SHP77 (cell line): ENCODE data around the gene IL25.

ENCODE experiments used
- DNase-seq, 2 experiments: peaks; one replicate each; lab custom pipeline; 2025; lab: John Stamatoyannopoulos, UW

The IL25 gene

DNA sequence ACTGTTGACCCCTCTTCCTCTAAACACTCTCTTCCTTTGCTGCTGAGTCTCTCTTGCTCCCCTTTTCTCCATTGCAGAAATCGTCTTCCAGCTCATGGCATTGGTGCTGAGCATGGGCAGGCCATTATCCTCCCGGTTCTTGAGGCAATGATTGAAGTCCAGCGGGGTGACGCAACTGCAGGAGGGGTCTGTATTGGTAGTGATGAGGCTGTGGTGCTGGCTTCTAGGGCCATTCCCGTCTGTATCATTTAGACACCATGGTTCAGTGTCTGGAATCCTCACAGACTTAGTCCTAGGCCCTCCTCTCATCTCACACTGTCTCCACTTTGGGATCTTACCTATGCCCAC, 19.2 kb upstream of the IL25 start:
- no peak for DNase-seq

DNA sequence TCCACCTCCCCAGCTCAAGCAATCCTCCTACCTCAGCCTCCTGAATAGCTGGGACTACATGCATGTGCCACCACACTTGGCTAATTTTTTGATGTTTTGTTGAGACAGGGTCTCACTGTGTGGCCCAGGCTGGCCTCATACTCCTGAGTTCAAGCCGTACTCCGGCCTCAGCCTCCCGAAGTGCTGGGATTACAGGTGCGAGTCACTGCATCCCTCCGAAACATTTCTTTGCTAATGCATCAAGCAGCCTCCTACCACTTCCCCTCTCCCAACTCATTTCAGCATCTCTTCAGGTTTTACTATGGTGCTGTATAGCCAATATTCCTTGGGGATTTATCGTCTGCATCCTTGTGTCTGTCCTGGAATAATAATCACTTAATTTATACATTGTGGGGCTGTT, 17.6 kb upstream of the IL25 start:
- no peak for DNase-seq

DNA sequence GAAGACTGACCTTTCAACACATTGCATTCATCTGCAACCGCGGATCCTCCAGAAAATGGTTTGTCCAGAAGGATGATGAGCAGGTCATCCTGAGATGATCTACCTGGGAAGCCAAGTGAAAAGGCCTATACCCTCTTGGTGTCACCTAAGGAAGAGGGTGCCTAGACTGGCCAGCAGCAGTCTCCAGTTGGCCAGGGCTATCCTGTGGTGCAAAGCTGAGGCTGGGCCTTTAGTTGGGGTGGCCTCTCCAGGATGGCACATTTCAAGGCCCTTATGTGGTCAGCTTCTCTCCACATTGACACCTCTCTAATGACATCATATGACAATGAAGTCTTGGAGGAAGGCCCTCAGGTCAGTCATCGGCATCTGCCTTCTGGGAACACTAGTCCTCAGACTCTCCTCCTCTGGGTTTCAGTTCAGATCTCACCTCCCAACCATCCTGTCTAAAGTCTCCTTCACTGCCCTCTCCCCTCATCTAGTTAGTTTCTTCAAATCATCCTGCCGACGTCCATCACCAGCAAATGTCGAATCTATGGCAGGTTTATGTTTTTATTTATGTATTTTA, 16.7 kb upstream of the IL25 start:
- DNase-seq = no peak

DNA sequence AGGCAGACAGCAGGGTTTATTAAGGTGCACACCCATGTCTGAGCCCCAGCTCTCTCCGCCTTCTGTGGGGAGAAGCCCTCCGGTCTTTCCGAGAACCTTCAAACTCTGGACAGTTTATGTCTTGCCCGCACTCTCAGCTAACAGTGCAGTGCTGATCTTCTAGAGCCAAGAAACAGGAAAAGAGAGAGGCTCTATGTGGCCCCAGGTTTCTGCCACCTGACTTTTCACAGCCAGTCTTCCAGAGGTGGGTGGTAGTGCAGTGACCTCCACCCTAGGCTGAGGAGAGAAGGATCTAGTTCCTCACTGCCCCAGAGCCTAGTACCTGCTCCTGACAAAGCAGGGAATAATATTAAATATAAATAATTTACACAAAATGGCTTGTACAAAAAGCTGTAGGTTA, 15.9 kb upstream of the IL25 start:
- DNase-seq = no peak

DNA sequence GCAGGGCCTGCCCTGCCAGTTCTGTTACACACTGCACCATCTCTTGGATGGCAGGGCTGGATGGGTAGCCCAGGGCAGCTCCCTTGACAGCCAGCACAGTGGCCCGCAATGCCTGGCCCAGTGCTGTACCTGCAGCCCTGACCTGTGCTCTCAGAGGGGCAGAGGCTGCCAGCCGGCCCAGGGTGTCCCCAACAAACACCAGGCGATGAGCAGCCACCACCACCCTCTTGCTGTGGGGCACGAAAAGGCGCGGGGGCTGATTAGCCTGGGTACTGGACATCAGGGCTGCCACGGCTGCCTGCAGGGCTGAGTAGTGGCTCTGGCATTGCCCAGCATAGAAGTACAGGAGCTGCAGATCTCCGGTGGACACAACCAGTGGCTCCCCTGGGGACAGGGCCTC, 15.3 kb upstream of the IL25 start:
- DNase-seq = no peak

DNA sequence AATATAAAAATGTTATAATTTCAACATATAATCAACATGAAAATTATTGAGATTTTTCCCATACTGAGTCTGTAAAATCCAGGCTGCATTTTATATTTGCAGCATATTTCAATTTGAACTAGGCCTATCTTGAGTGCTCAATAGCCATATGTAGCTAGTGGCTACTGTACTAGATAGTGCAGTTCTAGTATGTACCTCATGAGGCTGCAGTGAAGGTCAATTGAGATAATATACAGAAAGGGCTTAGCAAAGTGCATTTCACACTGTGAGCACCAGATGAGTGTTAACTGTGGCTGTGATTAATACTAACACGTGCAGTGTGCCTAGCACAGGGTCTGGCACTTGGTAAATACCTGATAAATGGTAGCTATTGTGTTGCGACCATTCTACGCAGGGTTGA, 14.6 kb upstream of the IL25 start:
- no peak for DNase-seq

DNA sequence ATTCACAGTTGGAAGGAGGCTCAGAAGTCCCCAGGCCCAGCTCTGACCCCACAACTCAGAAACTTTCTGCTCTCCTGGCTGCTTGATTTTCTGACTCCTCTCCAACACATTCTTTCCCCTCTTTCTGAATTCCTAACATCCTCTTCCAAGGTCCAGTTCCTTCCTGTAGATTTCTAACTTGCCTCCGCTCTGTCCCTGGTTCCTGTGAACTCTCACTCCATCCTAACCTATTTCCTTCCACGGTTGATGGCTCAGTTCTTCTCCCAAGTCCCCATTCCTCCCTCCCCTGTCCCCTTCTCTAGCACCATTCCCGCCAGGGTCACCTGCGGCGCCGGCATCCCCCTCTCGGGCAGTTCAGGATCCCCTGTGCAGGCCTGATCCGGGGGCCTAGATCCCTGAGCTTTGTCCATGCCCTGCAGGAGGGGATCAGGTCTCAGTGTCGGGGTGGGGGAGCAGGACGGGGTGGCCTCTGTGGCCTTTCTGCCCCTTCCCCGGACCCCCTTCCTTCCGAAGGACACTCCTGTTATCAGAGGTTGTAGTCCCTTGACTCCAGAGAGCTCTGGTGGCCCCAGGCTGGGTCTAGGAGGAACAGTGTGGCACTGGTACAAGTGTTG, 13.9 kb upstream of the IL25 start:
- DNase-seq = no peak

DNA sequence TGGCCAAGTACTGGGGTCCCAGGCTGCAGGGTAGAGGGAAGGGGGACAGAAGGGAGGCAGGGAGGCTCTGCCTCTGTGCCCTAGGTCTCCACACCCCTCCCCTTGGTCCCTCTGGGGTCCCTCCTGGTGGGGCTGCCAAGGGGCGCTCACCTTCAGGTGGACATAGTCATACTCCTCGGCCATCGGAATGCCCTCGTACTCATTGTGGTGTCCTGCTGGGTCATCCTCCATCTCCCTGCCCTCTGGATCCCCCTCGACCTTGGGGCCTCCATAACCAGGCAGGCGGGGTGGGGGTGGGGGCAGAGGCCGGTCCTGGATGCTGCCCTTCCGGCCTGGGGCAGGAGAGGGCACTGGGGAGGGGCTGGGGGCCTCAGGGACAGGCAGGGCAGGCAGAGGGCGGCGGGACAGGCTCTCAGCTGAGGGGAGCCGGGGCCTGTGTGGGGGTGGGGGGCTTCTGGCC, 13.4 kb upstream of the IL25 start:
- no peak for DNase-seq

DNA sequence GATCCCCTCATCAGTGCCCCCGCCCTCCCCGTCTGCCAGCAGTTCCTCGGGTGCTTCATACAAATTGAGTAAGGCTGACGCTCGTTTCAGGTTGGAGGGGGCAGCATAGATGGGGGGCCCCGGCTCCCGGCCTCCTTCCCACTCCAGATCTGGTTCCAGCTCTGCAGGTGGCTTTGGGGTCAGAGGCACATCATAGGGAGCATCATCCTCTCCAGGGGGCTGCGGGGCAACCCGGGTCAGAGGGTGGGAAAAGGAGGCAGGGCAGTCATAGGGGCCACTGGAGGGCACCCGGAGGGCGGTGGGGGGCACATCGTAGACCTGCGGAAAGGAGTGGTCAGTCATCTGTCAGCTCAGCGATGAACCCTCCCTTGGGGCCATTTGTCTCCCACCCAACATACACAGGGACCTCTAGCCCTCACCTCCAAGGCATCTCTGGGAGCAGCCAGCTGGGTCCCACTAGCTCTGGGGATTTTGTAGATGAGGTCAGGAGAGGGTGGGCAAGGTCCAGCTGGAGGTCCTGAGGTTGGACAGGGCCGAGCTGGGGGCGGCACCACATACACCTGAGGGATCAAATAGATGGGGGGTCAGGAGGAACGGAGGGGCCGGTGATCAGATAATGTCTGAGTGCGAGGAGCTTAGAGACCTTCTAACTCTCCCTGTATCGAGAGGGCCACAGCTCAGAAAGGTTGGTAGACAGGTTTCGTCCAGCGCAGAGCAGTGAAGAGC, 12.7 kb upstream of the IL25 start:
- no peak for DNase-seq

DNA sequence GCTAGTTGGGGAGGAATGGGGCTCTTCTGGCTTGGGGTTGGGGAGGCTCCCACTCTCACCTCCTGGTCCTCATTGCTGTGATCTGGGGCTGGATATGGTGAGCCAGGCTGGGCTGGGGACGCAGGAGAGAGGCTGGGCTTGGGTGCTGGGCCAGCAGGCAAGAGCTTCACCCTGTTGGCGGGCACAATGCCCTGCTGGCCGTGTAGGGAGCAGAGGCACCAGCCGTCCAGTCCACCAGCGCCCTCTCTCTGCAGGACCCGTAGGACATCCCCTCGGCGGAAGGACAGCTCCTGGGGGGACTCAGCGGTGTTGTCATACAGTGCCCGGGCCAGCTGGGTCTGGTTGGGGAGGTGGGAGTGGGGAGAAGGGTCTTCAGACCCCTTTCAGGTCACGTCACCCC, 12.1 kb upstream of the IL25 start:
- no peak for DNase-seq

DNA sequence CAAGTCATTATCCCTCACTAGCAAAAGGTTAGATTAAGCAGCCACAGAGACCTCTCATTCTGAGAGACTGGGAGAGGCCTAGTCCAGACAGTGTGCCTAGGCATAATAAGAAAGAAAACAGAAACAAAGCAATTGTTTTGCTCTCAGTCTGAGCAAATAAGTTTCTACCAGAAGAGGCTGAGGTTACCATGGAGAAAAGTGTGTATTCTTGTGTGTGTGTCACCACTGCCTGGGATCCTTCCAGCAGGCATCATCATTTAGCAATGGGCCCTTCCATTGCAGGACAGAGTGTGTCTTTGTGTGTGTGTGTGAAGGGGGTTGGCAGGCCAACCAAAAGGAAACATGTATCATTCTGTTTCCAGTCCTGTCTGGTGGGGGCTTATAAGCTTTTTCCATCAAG, 11.3 kb upstream of the IL25 start:
- DNase-seq = no peak

DNA sequence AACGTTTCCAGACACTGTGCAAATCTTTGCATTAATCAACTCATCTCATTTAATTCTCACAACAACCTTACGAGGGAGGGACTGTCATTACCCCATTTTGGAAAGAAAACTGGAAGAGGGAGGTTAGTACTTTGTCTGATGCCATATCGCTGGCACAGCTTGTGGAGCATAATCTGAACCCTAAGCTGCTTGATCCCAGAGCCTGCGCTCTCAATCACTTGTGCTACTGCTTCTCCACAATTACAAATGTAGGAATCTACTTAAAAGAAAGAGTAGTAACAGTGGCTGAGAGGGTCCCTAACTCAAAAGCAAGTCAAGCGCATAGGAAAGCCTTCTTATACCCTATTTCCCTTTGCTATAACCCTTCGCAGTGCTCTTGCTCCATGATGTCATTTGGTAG, 10.8 kb upstream of the IL25 start:
- no peak for DNase-seq

DNA sequence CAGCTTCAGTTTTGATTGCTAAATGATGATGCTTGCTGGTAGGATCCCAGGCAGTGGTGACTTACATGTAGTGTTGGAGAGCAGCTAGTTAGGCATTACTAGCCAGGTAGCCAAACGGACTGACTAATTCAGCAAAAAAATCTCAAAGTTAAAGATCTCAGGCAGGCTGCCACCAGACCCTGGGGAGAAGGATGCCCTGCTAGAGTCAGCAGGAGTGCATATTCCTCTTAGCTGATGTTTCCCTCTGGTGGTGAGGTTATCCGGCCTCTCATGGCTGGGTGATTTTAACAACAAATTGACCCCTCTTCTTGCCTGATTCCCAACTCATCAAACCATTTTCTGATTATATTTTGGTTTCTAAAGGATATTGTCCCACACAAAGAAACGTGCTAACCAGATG, 10.4 kb upstream of the IL25 start:
- DNase-seq = no peak

DNA sequence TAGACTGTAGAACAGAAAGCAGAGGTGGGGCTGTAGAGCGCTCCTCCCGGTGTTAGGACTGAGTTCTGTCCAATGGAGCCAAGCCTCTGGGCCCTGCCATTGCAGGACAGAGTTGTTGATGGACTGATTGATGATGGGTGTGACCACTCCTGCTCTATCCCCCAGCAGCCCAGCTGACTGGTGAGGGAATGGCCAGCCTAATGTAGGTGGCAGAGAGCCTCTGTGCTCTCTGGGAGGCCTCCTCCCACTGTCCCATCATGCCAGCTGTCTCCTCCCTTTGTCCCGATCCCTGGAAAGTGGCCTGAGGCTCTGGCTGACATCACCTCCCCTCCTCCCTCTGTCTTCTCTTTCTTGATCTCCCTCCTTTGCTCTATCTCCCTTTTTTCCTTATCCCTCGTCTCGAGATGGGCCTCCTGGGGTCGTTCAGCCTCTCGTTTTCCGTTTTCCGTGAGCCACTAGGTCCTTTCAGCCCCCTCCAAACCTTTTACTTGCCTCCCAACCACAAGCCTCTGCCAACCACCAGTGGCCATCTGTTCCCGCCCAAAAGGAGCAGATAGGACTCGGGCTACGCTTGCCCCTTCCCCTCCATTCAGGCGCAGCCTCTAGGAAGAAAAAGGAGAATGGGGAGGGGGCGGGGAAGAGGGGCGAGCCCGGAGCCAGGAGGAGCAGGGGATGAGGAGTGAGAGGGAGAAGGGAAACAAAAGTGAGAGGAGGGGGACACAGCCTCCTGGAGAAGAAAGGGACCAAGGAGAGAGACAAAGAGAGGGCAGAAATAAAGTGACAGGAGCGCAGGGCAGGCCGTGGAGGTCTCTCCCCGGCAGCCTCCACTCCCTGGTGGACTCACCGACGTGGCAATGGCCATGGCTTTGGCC, 8.2 kb upstream of the IL25 start:
- no peak for DNase-seq

DNA sequence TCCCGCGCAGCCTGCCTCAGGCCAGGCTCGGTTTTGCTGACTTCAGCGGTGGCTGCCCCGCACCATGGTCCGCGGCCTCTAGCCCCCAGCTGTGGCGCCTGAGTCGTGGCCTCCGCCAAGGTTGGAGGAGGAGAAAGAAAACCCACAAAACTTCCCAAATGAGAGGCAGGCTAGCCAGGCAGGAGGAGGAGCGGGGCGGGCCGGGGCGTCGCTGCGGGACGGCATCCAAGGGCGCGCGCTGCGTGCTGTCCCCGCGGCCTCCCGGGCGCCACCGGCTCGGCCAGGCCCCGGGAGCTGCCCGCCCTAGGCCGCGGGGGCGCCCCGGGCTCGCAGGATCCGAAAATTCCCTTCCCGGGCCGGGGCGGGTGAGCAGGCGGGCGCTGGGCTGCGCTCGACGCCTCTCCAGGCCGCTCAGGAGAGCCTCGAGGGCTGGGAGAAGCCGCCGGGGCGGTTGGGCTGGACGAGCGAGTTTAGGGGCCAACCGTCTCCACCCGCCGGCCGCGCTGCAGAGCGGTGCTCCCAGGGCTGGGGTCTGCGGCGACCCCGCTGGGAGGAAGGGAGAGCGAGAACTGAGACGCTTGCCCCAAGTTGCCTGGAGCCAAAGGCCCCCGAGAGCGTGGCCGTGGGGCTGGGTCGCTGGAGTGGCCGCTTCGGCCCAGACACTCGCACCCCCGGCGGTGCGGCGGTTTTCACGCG, 7.4 kb upstream of the IL25 start, which contains the start of gene EFS:
Gene EFS, minus strand, starts transcription at position 137 of the 696 bp plus-strand sequence. CDS start 147 bp downstream, outside the sequence.
- DNase-seq = no peak

DNA sequence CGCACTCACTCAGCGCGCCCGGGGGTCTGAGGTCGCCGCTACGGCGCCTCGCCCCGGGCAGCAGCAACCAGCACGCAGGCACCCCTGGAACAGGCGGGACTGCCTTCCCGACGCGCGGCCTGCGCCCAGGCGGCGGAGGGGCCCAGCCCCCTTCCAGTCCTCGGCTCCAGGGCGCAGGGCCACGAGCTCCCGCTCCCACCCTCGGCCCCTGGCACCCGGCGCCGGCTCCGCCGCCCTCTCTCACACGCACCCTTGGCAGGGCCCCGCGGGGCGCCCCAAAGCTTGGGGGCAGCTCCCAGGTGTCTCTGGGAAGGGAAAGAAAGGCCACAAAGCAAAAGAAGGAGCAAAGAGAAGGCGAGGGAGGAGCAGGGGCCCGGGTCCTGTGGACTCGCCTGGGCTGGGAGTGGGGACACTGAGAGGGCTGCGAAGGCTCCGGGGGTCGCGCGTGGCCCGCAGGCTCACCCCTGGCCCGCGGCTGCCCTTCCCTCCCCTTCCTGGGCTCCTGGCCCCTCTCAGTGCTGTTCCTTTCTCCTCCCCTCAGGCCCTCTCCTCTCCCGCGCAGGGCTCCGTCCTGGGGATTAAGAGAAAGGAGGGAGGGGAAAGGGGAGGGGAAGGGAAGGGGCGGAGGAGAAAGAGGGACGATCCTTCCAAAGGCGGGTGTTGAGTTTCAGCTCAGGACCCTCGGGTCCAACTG, 6.7 kb upstream of the IL25 start:
- DNase-seq = no peak

DNA sequence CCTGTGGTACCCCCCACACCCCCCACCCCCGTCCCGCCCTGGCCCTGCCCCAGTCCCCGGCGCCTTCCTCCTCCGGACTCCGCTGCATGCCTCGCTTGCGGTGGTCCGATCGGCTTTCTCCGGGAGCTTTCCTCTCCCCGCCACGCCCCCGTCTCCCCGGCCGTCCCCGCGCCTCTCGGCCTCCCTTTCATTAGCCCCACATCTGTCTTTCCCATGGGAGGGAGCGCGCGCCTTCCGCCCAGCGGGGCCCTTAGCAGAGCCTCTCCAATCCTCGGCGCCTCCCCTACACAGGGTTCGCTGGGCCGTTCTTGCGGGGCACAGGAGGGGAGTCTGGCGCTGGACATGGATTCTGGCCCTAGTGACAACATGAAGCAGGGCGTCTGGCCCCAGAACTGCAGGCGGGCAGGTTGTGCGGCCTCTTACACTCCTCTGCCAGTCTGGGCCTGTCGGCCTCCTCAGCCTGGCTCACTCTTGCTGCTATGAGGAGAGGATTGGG, 6.1 kb upstream of the IL25 start:
- DNase-seq = no peak

DNA sequence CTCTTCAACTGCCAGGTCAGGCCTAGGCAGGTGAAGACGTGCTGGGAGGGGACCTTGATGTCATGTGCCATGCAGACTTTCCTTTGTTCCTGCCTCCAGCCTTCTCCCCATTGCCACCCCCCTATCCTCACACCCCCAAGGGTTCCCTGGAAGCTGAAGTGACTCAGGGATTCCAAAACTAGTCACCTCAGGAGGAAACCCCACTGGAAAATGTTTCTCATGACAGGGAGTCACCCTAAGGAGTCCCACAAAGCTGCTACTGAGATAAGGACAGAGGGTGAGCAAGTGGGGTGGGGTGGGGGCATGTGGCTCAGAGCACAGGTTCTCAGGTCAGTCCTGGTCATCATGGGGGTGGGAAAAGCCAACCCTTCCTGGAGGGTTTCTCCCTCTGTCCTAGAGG, 2.4 kb upstream of the IL25 start:
- no peak for DNase-seq

DNA sequence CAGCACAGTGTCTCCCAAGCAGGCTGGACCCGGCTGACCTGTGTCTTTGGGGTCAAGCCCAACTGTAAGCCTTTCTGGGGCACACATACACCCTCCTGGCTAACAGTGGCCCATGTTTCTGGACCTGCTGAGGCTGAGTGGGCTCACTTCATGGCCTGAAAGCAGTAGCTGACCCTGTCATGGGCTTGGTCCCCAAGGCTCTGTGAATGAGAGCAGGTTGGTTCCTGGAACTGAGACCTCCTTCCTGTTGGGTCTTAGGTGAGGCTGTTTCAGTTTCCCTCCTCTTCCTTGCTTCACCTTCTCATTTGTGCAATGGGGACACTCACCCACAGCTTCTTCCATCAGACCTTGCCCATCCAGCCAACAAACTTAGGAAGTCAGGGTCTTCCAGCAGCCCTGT, 744 bp upstream of the IL25 start:
- no peak for DNase-seq

DNA sequence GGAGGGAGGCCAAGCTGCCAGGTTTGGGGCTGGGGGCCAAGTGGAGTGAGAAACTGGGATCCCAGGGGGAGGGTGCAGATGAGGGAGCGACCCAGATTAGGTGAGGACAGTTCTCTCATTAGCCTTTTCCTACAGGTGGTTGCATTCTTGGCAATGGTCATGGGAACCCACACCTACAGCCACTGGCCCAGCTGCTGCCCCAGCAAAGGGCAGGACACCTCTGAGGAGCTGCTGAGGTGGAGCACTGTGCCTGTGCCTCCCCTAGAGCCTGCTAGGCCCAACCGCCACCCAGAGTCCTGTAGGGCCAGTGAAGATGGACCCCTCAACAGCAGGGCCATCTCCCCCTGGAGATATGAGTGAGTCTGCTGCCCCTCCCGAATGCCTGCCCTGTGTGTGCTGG, 432 bp downstream of the IL25 start:
- no peak for DNase-seq

DNA sequence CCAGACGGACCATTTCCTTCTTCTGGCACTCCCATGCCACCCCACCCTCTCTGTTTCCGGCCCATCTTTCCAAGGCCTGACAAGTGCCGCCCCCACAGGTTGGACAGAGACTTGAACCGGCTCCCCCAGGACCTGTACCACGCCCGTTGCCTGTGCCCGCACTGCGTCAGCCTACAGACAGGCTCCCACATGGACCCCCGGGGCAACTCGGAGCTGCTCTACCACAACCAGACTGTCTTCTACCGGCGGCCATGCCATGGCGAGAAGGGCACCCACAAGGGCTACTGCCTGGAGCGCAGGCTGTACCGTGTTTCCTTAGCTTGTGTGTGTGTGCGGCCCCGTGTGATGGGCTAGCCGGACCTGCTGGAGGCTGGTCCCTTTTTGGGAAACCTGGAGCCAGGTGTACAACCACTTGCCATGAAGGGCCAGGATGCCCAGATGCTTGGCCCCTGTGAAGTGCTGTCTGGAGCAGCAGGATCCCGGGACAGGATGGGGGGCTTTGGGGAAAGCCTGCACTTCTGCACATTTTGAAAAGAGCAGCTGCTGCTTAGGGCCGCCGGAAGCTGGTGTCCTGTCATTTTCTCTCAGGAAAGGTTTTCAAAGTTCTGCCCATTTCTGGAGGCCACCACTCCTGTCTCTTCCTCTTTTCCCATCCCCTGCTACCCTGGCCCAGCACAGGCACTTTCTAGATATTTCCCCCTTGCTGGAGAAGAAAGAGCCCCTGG, 3.1 kb downstream of the IL25 start:
- no peak for DNase-seq
